Activated T-helper 1 cell treated with anti-CD3 and anti-CD28 coated beads, Interleukin-12 subunit alpha, Interleukin-12 subunit beta, Interleukin-2, Interleukin-4 antibody, amounts not matched to agents 30 ng/mL and 10 ng/mL and 1 ng/mL, durations not matched to agents 14 hours and 24 hours and 36 hours (primary cell): ENCODE measurements around the gene NRAS. TPM values are rescaled to one million over a fixed set of nuclear protein-coding genes. Genes with fewer than 3 reads are reported as not detected.
A peak's percentile ranks its signal among the peaks of the same experiment; 100 is the strongest.

ENCODE experiments used
- DNase-seq: peaks from one replicate; pipeline ENCODE4 v3.0.0; 2021; ENCODE audit warnings: low spot score
- H3K27ac Mint-ChIP-seq: one replicate; pipeline ENCODE4 v1.8.0; 2021; ENCODE audit warnings: mild to moderate bottlenecking, mixed read lengths
- H3K27me3 Mint-ChIP-seq: one replicate; pipeline ENCODE4 v1.8.0; 2022; ENCODE audit warnings: mild to moderate bottlenecking, moderate library complexity, mixed read lengths; ENCODE audit not compliant: insufficient read depth
- H3K36me3 Mint-ChIP-seq: one replicate; pipeline ENCODE4 v1.8.0; 2021; ENCODE audit warnings: low read depth, mixed read lengths
- H3K4me1 Mint-ChIP-seq: one replicate; pipeline ENCODE4 v1.8.0; 2021; ENCODE audit warnings: low read depth, mixed read lengths
- H3K4me3 Mint-ChIP-seq: one replicate; pipeline ENCODE4 v1.8.0; 2021; ENCODE audit warnings: mild to moderate bottlenecking, moderate library complexity, mixed read lengths
- H3K9me3 Mint-ChIP-seq: one replicate; pipeline ENCODE4 v1.8.0; 2021; ENCODE audit warnings: mixed read lengths
- intact Hi-C: fragments of 100-400 bp; cut with micrococcal nuclease; formaldehyde crosslinking; loops from one replicate; pipeline ENCODE4 v1.15.1; 2024
- total RNA-seq: library from RNA; stranded (reverse); gene quantifications from 2 replicates; pipeline ENCODE4 v1.2.3, GENCODE V29; 2022

NRAS gene
- total RNA-seq, 1 donor from 2014 or later = 57.5 TPM

- intact Hi-C loops = no loop called here
- no peak for DNase-seq
- H3K27ac Mint-ChIP-seq = no peak overlapping the region
These were observed 47.6 kb downstream of the NRAS start for GRCh38 chr1:114668784-114669561.

GRCh38 chr1:114668373-114668772 is 48.2 kb downstream of the NRAS start:
- Mint-ChIP-seq H3K4me1 (peaks cover 8% of the 10 kb centered on the region), H3K36me3 (no peaks in the 10 kb centered on the region), H3K9me3 (no peaks in the 10 kb centered on the region), H3K27ac (no peak overlapping the region), H3K4me3 (no peak overlapping the region), H3K27me3 (peaks cover 33% of the 10 kb centered on the region)
- intact Hi-C loops = no loop called here
- no peak for DNase-seq

More at GRCh38 chr1:114668784-114669561, 47.6 kb downstream of the NRAS start:
- Mint-ChIP-seq H3K4me1 (peaks cover 8% of the 10 kb centered on the region), H3K4me3 (peak overlapping the region; percentile 89), H3K27me3 (peaks cover 39% of the 10 kb centered on the region), H3K9me3 (no peaks in the 10 kb centered on the region), H3K36me3 (no peaks in the 10 kb centered on the region)

GRCh38 chr1:114666954-114667353 is 49.6 kb downstream of the NRAS start:
- intact Hi-C loops = no loop called here
- H3K9me3 Mint-ChIP-seq = no peaks in the 10 kb centered on the region
- no peak overlapping the region for H3K27ac Mint-ChIP-seq
- DNase-seq = no peak
- H3K4me3 Mint-ChIP-seq = no peak overlapping the region
- H3K4me1 Mint-ChIP-seq = peaks cover 8% of the 10 kb centered on the region
- H3K27me3 Mint-ChIP-seq = peaks cover 33% of the 10 kb centered on the region
- no peaks in the 10 kb centered on the region for H3K36me3 Mint-ChIP-seq

DNA sequence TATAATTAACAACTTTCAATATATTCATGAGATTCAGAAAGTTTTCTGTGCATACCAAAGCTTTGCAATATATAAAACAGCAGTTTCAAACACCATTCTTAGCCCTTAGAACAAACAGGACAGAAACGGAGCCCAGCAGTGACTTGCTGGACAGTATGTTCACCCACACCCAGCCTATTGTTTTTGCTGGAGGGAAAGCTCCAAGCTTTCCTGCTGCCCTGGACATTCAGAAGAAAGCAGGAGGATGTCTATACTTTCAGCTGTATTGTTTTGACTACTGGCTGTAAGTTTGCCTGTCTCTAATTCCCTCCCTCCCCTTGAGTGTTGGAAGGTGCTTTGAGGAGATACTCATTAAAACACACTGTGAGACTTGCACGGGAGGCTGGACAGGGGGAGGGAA is 56.3 kb downstream of the NRAS start:
- H3K36me3 Mint-ChIP-seq = no peaks in the 10 kb centered on the region
- no peak for DNase-seq
- intact Hi-C loops = no loop called here
- H3K4me3 Mint-ChIP-seq = no peak overlapping the region
- H3K27ac Mint-ChIP-seq = no peak overlapping the region
- no peaks in the 10 kb centered on the region for H3K4me1 Mint-ChIP-seq
- H3K9me3 Mint-ChIP-seq = no peaks in the 10 kb centered on the region
- peaks cover 16% of the 10 kb centered on the region for H3K27me3 Mint-ChIP-seq

Other genes with a start within 250 kb of the NRAS start
- 39.2 and 41.7 TPM in 2 replicates for gene TRIM33, start 205.6 kb downstream of the NRAS start, total RNA-seq
- 61.9 and 63.0 TPM in 2 replicates for gene BCAS2, start 135.2 kb downstream of the NRAS start, total RNA-seq
- 0.16 and 0.24 TPM in 2 replicates for gene DENND2C, start 46.7 kb downstream of the NRAS start, total RNA-seq
- 0.56 TPM in 1 of 2 replicates, not detected in the other for gene AMPD1, start 21.2 kb downstream of the NRAS start, total RNA-seq
- 398 and 421 TPM in 2 replicates for gene CSDE1, start 41.2 kb upstream of the NRAS start, total RNA-seq
- 59.4 and 65.0 TPM in 2 replicates for gene SIKE1, start 63.9 kb upstream of the NRAS start, total RNA-seq
- gene SYCP1, start 138.1 kb upstream of the NRAS start, total RNA-seq = not detected in 2 replicates